Measurements from ENCODE around the gene ADGRV1.

- no peak for TF ChIP-seq CTCF (IDR thresholded peaks at IDR 0.05; ENCODE audit: extremely low read depth in 1 of 2, insufficient read depth in 1 of 2, low read depth in 1 of 2, low read length in 2 of 2)
- TF ChIP-seq MAX (IDR thresholded peaks at IDR 0.05; ENCODE audit: insufficient read depth, insufficient read length): no peak
- no peak for TF ChIP-seq FOS (IDR thresholded peaks at IDR 0.05; ENCODE audit: borderline replicate concordance, insufficient read depth, low read length)
- TF ChIP-seq POLR2AphosphoS5 (IDR thresholded peaks at IDR 0.05; ENCODE audit: insufficient read depth, low read depth, low read length): no peak
- no peak for TF ChIP-seq MYC (IDR thresholded peaks at IDR 0.05; ENCODE audit: low read depth, low read length)
Measured at GRCh38 chr5:90987726-90988125, 429.1 kb downstream of the ADGRV1 start.
